ENCODE data around the gene ALK. TPM values are rescaled to one million over a fixed set of nuclear protein-coding genes. Genes with fewer than 3 reads are reported as not detected.

Gene ALK
- total RNA-seq, 1 experiment from 2014 or later: 0.07 TPM

- Mint-ChIP-seq H3K4me1 (ENCODE audit: insufficient read depth, unreplicated experiment) (no peaks in the 10 kb centered on the region), H3K27me3 (ENCODE audit: insufficient read depth, unreplicated experiment) (no peaks in the 10 kb centered on the region), H3K4me3 (ENCODE audit: unreplicated experiment) (no peak overlapping the region), H3K36me3 (ENCODE audit: insufficient read depth, unreplicated experiment) (no peaks in the 10 kb centered on the region), H3K27ac (ENCODE audit: low read depth, unreplicated experiment) (no peak overlapping the region), H3K9me3 (ENCODE audit: unreplicated experiment) (no peaks in the 10 kb centered on the region)
- POLR2A ChIA-PET: no interaction called here
- BruUV-seq (replicated peaks): no TSS peak
- intact Hi-C loops (cut with micrococcal nuclease): no loop called here
- CTCF ChIA-PET: interaction anchor here (0.6 kb wide), 1 partner anchor 87 kb away, joined by 4 read pairs; no protein-coding TSS in a partner anchor
- no peak for TF ChIP-seq CTCF (IDR thresholded peaks at IDR 0.05; ENCODE audit: unreplicated experiment)
- no peak for DNase-seq (ENCODE audit: unreplicated experiment)
These were observed 431.3 kb downstream of the ALK start for GRCh38 chr2:29490045-29490444.

GRCh38 chr2:29489568-29489967 lies 431.8 kb downstream of the ALK start:
- no peaks in the 10 kb centered on the region for H3K9me3 Mint-ChIP-seq (ENCODE audit: unreplicated experiment)
- intact Hi-C loops (cut with micrococcal nuclease): no loop called here
- no peaks in the 10 kb centered on the region for H3K36me3 Mint-ChIP-seq (ENCODE audit: insufficient read depth, unreplicated experiment)
- no TSS peak for BruUV-seq (replicated peaks)
- ChIA-PET POLR2A (no interaction called here), CTCF (interaction anchor here (0.6 kb wide), 1 partner anchor 86 kb away, joined by 4 read pairs; no protein-coding TSS in a partner anchor)
- H3K27ac Mint-ChIP-seq (ENCODE audit: low read depth, unreplicated experiment): no peak overlapping the region
- DNase-seq (ENCODE audit: unreplicated experiment): no peak
- H3K4me1 Mint-ChIP-seq (ENCODE audit: insufficient read depth, unreplicated experiment): no peaks in the 10 kb centered on the region
- no peak for TF ChIP-seq CTCF (IDR thresholded peaks at IDR 0.05; ENCODE audit: unreplicated experiment)
- H3K27me3 Mint-ChIP-seq (ENCODE audit: insufficient read depth, unreplicated experiment): no peaks in the 10 kb centered on the region
- no peak overlapping the region for H3K4me3 Mint-ChIP-seq (ENCODE audit: unreplicated experiment)

GRCh38 chr2:29487967-29488555 lies 433.3 kb downstream of the ALK start:
- BruUV-seq (replicated peaks): no TSS peak
- Mint-ChIP-seq H3K27ac (ENCODE audit: low read depth, unreplicated experiment) (no peak overlapping the region), H3K4me3 (ENCODE audit: unreplicated experiment) (no peak overlapping the region), H3K36me3 (ENCODE audit: insufficient read depth, unreplicated experiment) (no peaks in the 10 kb centered on the region), H3K9me3 (ENCODE audit: unreplicated experiment) (peaks cover 7% of the 10 kb centered on the region), H3K27me3 (ENCODE audit: insufficient read depth, unreplicated experiment) (no peaks in the 10 kb centered on the region), H3K4me1 (ENCODE audit: insufficient read depth, unreplicated experiment) (no peaks in the 10 kb centered on the region)
- DNase-seq (ENCODE audit: unreplicated experiment): no peak
- TF ChIP-seq CTCF (IDR thresholded peaks at IDR 0.05; ENCODE audit: unreplicated experiment): no peak
- CTCF ChIA-PET: no interaction called here
- intact Hi-C loops (cut with micrococcal nuclease): no loop called here
- POLR2A ChIA-PET: no interaction called here

GRCh38 chr2:29485631-29486030 lies 435.8 kb downstream of the ALK start:
- ChIA-PET CTCF (interaction anchor here (0.6 to 0.7 kb wide), 2 partner anchors 39 to 290 kb away, joined by 3 read pairs; no protein-coding TSS in a partner anchor), POLR2A (no interaction called here)
- no peaks in the 10 kb centered on the region for H3K36me3 Mint-ChIP-seq (ENCODE audit: insufficient read depth, unreplicated experiment)
- no TSS peak for BruUV-seq (replicated peaks)
- H3K4me3 Mint-ChIP-seq (ENCODE audit: unreplicated experiment): no peak overlapping the region
- H3K27ac Mint-ChIP-seq (ENCODE audit: low read depth, unreplicated experiment): no peak overlapping the region
- no peaks in the 10 kb centered on the region for H3K27me3 Mint-ChIP-seq (ENCODE audit: insufficient read depth, unreplicated experiment)
- intact Hi-C loops (cut with micrococcal nuclease): no loop called here
- no peak for TF ChIP-seq CTCF (IDR thresholded peaks at IDR 0.05; ENCODE audit: unreplicated experiment)
- H3K9me3 Mint-ChIP-seq (ENCODE audit: unreplicated experiment): peaks cover 7% of the 10 kb centered on the region
- DNase-seq (ENCODE audit: unreplicated experiment): no peak
- H3K4me1 Mint-ChIP-seq (ENCODE audit: insufficient read depth, unreplicated experiment): no peaks in the 10 kb centered on the region

Measured in MCF 10A (cell line).